ENCODE data around the gene HNF4A. TPM values are rescaled to one million over a fixed set of nuclear protein-coding genes. Genes with fewer than 3 reads are reported as not detected.

HNF4A gene
- total and polyA plus RNA-seq, 2 donors (not counting 3 experiments of a cell fraction or from before 2014, with no cell fraction given), result not detected

DNA sequence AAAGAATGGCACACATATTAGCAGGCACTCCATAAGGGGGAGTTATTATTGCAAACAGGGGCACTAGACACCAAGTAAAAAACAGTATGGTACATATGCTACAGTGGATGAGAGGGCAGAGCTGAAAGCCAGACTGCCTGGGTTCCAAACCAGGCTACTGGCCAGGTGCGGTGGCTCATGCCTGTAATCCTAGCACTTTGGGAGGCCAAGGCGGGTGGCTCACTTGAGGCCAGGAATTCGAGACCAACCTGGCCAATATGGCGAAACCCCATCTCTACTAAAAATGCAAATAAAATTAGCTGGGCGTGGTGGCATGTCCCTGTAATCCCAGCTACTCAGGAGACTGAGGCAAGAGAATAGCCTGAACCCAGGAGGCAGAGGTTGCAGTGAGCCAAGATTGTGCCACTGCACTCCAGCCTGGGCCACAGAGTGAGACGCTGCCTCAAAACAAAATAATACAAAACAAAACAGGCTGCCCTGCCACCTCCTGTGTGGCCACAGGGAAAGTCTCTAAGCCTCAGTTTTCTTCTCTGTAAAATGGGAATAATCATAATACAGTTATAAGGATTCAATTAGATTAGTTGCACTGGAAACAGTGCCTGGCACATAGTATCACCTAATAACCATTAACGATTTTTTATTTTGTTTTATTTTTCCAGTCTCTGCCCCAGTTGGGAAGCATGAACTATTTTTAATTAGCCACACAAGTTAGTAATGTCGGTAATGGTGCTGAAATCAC is 112.7 kb downstream of the HNF4A start:
- FAIRE-seq (no peak), DNase-seq (ENCODE audit: low read depth, low spot score) (no peak)
- ChIA-PET POLR2A (no interaction called here), CTCF (interaction anchor here (1.2 kb wide), 1 partner anchor 142 kb away, joined by 3 read pairs; no protein-coding TSS in a partner anchor)
- TF ChIP-seq, protein P1, sequence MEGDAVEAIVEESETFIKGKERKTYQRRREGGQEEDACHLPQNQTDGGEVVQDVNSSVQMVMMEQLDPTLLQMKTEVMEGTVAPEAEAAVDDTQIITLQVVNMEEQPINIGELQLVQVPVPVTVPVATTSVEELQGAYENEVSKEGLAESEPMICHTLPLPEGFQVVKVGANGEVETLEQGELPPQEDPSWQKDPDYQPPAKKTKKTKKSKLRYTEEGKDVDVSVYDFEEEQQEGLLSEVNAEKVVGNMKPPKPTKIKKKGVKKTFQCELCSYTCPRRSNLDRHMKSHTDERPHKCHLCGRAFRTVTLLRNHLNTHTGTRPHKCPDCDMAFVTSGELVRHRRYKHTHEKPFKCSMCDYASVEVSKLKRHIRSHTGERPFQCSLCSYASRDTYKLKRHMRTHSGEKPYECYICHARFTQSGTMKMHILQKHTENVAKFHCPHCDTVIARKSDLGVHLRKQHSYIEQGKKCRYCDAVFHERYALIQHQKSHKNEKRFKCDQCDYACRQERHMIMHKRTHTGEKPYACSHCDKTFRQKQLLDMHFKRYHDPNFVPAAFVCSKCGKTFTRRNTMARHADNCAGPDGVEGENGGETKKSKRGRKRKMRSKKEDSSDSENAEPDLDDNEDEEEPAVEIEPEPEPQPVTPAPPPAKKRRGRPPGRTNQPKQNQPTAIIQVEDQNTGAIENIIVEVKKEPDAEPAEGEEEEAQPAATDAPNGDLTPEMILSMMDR (IDR thresholded peaks at IDR 0.05; ENCODE audit: extremely low read depth in 1 of 2, insufficient read depth in 1 of 2, low read depth in 1 of 2, low read length in 2 of 2), result no peak
- TF ChIP-seq GATA2 (IDR thresholded peaks at IDR 0.05; ENCODE audit: insufficient read depth, insufficient read length, low read depth, low read length) (no peak), POLR2AphosphoS5 (IDR thresholded peaks at IDR 0.05; ENCODE audit: insufficient read depth, low read depth, low read length) (no peak), MYC (IDR thresholded peaks at IDR 0.05; ENCODE audit: low read depth, low read length) (no peak), JUN (IDR thresholded peaks at IDR 0.05; ENCODE audit: borderline replicate concordance, insufficient read depth, insufficient read length, low read depth) (no peak), FOS (IDR thresholded peaks at IDR 0.05; ENCODE audit: borderline replicate concordance, insufficient read depth, low read length) (no peak)
- TF ChIP-seq, protein P2, sequence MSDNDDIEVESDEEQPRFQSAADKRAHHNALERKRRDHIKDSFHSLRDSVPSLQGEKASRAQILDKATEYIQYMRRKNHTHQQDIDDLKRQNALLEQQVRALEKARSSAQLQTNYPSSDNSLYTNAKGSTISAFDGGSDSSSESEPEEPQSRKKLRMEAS (IDR thresholded peaks at IDR 0.05; ENCODE audit: insufficient read depth, insufficient read length), result no peak
- Histone ChIP-seq H3K4me2 (ENCODE audit: insufficient read depth, low read length) (no peak overlapping the region), H2AFZ (ENCODE audit: low read depth, low read length) (no peak overlapping the region), H3K9me1 (replicated peaks; ENCODE audit: control insufficient read depth, extremely low read depth, insufficient read depth, low read length) (no peaks in the 10 kb centered on the region), H3K9me3 (replicated peaks; ENCODE audit: control insufficient read depth, insufficient read depth, low read length) (no peaks in the 10 kb centered on the region), H3K27ac (ENCODE audit: insufficient read depth, low read depth, low read length) (no peak overlapping the region), H3K27me3 (ENCODE audit: control insufficient read depth in 2 of 2, insufficient read depth in 2 of 2, low read length in 2 of 2) (peaks cover 0 to 6% of the 10 kb centered on the region in 2 experiments), H4K20me1 (replicated peaks; ENCODE audit: control insufficient read depth, extremely low read depth, insufficient read depth, low read length) (no peaks in the 10 kb centered on the region), H3K9ac (replicated peaks; ENCODE audit: extremely low read depth, insufficient read depth, low read length) (no peak overlapping the region), H3K4me3 (replicated peaks in 1 of 3; ENCODE audit: insufficient read depth in 1 of 3, low read depth in 1 of 3, low read length in 3 of 3) (no peak overlapping the region), H3K4me1 (ENCODE audit: control insufficient read depth, extremely low read depth, insufficient read depth, low read length) (no peaks in the 10 kb centered on the region), H3K36me3 (ENCODE audit: control insufficient read depth in 2 of 2, extremely low read depth in 1 of 2, insufficient read depth in 2 of 2, low read length in 2 of 2) (no peaks in the 10 kb centered on the region), H3K79me2 (ENCODE audit: control insufficient read depth, insufficient read depth, low read length) (no peaks in the 10 kb centered on the region)
- intact Hi-C loops (cut with micrococcal nuclease), result loop anchor here (10.0 kb wide), 1 partner anchor 353 kb away; no protein-coding TSS in a partner anchor
- dilution Hi-C loops (cut with MboI; ENCODE audit: extremely low pct_ligation_motif_present, low sequenced_read_pairs), result no loop called here
- BruUV-seq (replicated peaks), result no TSS peak
